Testis (tissue), 2 donors: ENCODE data around the gene DYNC1LI1.

Experiments used
- CTCF ChIP-seq, 3 experiments: fragments of 450-650 bp in 2 of 3; fragments of 200-600 bp in 1 of 3; sonication (generic) in 1 of 3; IDR thresholded peaks; one replicate each; pipeline ENCODE4 v1.5.1; 2016 to 2019; ENCODE audit warnings: antibody characterized with exemption in 3 of 3, mild to moderate bottlenecking in 2 of 3, moderate library complexity in 1 of 3
- POLR2A ChIP-seq: fragments of 450-650 bp; IDR thresholded peaks from one replicate; pipeline ENCODE4 v1.6.1; 2017; ENCODE audit warnings: antibody characterized with exemption, mild to moderate bottlenecking, moderate library complexity

DNA sequence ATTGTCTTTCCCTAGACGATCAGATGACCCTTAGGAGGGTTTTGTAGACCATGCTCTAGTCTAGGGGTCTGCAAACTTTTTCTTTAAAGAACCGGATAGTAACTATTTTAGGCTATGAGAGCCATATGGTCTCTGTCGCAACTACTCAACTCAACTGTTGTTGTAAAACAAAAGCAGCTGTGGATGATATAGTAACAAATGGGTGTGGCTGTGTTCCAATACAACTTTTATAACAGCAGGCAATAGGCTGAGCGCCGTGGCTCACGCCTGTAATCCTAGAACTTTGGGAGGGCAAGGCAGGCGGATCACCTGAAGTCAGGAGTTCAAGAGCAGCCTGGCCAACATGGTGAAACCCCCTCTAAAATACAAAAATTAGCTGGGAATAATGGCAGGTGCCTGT is 61.9 kb downstream of the DYNC1LI1 start:
- TF ChIP-seq POLR2A, result no peak
- no peak for TF ChIP-seq CTCF (IDR thresholded peaks at IDR 0.05)
